GM21381 (cell line): ENCODE results near the gene HSD11B1L.
"Not testable (repeated sequence)": the region's sequence is repeated elsewhere in the genome, so short reads cannot be mapped to it uniquely, and the experiment has no call there.

Experiments used
- ATAC-seq: cut with Tn5 transposase; IDR thresholded peaks from one replicate; pipeline ENCODE4 v1.9.1; 2021; ENCODE audit warnings: mild to moderate bottlenecking, moderate library complexity; ENCODE audit not compliant: unreplicated experiment

Gene HSD11B1L

DNA sequence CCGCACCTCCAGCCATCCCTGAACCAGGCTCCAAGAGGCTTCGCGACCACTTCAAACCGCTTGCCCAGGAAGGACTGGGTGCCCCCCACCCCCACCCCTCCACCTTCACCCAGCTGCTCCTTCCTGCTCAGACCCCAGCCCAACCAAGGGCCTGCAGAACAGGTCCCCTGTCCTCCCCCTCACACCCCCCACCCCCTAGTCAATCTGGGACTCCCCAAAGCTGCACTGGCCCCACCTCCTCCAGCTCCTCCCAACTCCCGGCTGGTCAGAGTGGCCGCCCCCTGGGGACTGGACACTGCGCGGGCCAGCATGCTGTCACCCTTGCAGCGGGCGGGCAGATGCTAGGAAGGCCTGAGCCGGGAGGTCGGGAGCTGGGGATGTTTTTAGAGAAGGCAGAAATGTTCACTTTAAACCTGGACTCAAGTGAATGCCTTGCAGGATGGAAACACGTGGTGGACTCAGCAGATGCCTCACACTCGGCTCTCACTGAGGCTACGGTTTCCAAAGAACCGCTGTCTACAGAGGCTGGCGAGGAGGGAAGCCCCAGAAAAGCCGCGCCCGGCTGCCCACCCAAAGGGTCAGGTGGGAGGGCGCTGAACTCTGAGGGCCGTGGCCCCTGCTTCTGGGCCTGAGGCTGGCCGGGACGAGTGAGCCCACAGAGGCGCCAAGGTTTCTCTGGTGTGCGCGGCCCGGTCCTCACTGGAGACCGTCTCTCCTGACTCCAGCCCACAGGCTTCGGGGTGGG is 17.2 kb downstream of the HSD11B1L start:
- no peak for ATAC-seq

DNA sequence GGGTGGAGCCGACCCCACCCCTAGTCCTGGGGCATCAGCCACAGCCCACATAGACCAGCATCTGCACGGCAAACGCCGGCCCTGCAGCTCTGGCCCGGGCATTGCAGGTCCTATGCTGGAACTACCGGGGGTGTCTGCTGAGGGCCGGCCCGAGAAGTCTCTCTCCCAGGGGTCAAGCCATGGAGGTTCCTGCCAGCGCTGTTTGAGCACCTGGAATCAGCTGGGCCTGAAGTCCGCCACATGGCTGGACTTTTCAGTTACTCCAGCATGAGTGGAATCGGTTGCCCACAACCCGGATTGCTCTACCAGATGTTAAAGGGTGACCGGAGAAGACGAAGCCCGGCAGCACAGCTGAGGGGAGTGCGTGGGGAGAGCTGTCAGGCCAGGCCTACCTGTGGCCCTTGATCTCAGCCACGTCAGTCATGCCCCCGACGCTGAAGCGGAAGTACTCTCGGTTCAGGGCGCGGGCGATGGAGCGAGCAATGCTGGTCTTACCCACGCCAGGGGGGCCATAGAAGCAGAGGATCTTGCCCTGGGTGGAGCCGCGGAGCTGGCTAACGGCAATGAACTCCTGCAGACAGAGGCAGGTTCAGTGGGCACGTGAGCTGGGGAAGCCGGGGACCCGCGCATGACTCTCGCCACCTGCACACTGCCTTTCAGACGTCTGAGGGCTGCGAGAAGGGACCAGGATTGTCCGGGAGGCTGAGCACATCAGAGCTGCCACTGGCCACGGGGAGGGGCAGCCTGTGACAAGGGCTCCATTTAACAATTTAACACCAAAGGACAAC is 18.0 kb downstream of the HSD11B1L start:
- ATAC-seq, result no peak

- no peak for ATAC-seq
Measured at GRCh38 chr19:5700455-5701092, 19.7 kb downstream of the HSD11B1L start.

DNA sequence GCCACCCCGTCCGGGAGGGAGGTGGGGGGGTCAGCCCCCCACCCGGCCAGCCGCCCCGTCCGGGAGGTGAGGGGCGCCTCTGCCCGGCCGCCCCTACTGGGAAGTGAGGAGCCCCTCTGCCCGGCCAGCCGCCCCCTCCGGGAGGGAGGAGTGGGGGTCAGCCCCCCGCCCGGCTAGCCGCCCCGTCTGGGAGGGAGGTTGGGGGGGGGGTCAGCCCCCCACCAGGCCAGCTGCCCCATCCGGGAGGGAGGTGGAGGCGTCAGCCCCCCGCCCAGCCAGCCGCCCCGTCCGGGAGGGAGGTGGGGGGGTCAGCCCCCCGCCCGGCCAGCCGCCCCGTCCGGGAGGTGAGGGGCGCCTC is 21.2 kb downstream of the HSD11B1L start:
- ATAC-seq, result not testable (repeated sequence)

DNA sequence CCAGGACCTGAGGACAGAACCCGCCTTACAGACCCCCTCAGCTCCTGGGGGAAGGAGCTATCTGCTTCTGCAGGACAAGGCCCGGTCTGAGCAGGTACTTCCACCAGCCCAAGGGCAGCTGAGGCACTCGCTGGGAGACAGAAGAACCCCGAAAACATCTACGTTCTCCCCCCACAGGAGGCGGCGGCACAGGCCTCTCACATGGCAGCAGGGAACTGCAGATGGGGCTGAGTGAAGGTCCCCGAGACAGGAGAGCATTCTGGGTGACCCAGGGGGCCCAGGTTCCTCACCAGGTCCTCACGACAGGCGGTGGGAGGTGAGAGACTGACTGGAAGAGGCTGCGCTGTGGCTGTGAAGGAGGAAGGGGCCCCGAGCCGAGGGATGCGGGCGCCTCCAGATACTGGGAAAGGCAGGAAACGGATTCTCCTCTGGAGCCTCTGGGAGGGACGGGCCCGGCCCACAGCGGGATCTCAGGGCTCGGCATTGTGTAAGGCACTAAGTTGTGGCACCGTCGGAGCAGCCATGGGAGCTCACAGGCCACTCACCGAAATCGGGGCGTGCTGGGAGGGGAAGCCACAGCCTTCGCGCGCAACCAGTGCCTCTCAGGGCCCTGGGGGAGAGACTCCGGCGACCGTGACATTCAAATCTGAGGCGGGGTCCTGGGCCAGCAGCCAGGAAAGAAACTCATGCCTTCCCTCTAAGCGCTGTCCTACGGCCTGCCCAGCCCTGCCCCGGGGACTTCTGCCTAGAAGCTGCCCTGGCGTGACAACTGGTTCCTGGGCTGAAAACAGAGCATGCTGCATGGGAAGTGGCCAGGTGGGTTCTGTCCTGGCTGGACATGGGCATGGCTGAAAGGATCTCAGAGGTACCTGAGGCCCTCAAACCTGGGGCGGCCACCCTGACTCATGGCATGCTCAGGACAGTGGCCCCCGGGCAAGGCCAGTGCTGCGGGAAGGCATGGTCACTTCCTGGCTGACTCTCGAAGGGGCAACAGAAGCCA is 23.3 kb downstream of the HSD11B1L start:
- ATAC-seq, result no peak

GRCh38 chr19:5705552-5705951 is 24.7 kb downstream of the HSD11B1L start:
- no peak for ATAC-seq

DNA sequence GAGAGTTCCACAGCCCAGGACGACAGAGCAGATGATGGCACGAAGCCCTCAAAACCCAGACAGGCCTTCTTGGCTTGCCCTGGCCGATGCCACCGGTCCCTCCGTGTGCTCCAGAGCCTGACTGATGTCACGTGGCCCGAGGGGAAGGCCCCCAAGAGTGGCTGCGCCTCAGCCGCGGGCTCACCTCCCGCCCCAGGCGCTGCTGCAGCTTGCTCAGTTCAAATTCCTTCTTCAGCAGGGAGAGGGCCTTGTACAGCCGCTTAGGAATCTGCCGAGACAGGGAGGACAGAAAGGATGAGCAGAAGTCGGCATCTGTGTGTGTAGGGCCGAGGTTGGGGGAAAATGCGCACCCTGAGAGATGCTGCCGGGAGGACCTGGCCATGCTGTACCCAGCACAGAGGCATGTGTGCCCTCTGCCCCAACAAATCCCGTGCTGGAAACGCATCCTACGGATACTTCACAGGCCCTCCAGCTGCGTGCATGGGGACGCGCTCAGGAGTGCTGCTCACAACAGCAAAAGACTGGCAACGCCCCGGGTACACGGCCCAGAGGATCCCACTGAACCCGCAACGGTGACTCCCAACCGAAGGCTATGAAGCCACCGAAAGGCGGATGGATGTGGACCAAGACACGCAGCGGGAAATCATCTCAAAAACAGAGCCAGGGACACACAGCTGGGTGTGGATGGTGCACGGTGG is 26.2 kb downstream of the HSD11B1L start:
- no peak for ATAC-seq

GRCh38 chr19:5707576-5708575 is 27.0 kb downstream of the HSD11B1L start:
- ATAC-seq, result no peak

- no peak for ATAC-seq
Measured at GRCh38 chr19:5711025-5711424, 30.2 kb downstream of the HSD11B1L start.

DNA sequence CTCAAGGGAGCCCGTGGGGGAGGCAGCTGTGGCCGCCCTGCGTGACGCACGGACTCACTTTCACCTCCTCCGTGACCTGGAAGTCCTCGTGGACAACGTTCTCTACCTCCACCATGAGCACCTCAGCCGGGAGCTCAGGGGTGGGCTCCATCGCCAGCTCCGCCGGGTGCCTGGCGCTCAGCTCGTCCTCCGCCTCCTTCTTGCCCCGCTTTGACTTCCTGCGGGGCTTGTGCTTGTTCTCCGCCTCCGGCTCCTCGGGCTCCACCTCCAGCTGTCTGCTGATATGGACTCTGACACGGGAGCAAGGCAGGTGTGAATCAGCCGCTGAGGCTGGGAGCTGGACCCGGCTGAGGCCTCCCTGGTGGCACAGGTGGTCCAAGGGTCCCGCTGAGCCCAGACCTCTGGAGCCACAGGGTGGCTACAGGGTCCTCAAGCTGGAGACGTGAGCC is 30.9 kb downstream of the HSD11B1L start:
- no peak for ATAC-seq

DNA sequence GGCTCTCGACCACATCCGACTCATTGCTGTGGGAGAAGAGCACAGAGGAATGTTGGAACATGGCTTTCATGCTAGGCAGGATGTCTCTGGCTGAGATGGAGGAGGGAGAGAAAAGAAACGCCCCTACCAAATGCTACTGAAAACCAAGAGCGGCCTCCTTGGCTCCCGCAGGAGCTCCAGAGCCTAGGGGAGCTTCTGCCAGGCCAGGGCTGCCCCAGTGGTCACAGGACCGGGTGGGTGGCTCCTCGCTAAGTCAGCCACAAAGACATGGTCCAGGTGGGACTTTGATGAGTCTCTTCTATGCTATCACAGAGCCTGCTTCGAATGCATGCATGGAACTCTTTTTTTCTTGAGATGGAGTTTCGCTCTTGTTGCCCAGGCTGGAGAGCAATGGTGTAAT is 32.4 kb downstream of the HSD11B1L start:
- no peak for ATAC-seq

- ATAC-seq, result no peak
Measured at GRCh38 chr19:5714816-5715215, 34.0 kb downstream of the HSD11B1L start.

GRCh38 chr19:5717215-5717935 is 36.5 kb downstream of the HSD11B1L start:
- ATAC-seq, result no peak

- ATAC-seq, result no peak
Measured at GRCh38 chr19:5718037-5718578, 37.3 kb downstream of the HSD11B1L start.

DNA sequence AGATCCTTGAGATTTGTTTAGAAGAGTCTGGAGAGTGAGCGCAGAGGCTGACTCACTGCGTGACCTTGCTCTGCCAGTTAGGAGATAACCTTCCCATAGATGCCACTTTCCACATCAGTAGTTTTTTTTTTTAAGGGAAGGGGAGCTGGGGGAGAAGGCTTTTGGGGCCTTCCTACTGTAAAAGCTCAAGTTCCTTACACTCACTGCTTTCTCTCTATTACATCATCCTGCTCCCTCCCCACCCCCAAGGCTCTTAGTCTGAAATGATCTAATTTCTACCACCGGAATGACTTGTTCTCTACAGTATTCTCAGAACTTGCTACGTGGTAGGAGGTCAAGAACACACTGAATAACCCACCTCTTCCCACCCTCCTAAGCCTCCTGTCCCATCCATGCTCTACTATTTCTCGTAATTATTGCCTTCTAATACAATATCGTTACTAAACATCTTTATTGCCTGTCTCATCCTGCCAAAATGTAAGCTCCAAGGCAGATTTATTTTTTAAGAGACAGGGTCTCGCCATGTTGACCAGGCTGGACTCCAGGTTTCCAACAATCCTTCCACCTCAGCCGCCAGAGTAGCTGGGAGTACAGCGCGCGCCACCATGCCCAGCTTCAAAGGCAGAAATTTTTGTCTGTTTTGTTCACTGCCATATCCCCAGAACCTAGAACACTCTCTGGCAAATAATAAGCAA is 37.9 kb downstream of the HSD11B1L start:
- no peak for ATAC-seq

- ATAC-seq, result no peak
Measured at GRCh38 chr19:5719274-5719960, 38.6 kb downstream of the HSD11B1L start.
